Hepatocyte (in vitro differentiated cells): ENCODE data around the gene SLC35E2B. TPM values are rescaled to one million over a fixed set of nuclear protein-coding genes. Genes with fewer than 3 reads are reported as not detected.
"Not testable (repeated sequence)": the region's sequence is repeated elsewhere in the genome, so short reads cannot be mapped to it uniquely, and the experiment has no call there.

Source experiments
- DNase-seq: peaks from one replicate; pipeline ENCODE4 v3.0.0-alpha.2; 2016; ENCODE audit warnings: low spot score
- H2AFZ ChIP-seq: fragments of 200-600 bp; sonication (generic); 2 replicates; pipeline ENCODE4 v1.6.0; 2016; ENCODE audit warnings: antibody characterized with exemption, mild to moderate bottlenecking
- H3K27ac ChIP-seq: fragments of 200-600 bp; sonication (generic); 2 replicates; pipeline ENCODE4 v1.5.1; 2016; ENCODE audit warnings: mild to moderate bottlenecking
- H3K27me3 ChIP-seq: fragments of 200-600 bp; sonication (generic); 2 replicates; pipeline ENCODE4 v1.6.1; 2016
- H3K36me3 ChIP-seq: fragments of 200-600 bp; sonication (generic); replicated peaks from 2 replicates; pipeline ENCODE4 v1.5.1; 2016; ENCODE audit warnings: low read depth; ENCODE audit not compliant: insufficient read depth
- H3K4me1 ChIP-seq: fragments of 200-600 bp; sonication (generic); 2 replicates; pipeline ENCODE4 v1.5.1; 2016; ENCODE audit warnings: mild to moderate bottlenecking, moderate library complexity; ENCODE audit not compliant: insufficient read depth
- H3K4me2 ChIP-seq: fragments of 200-600 bp; sonication (generic); 2 replicates; pipeline ENCODE4 v1.6.0; 2016
- H3K4me3 ChIP-seq: fragments of 200-600 bp; sonication (generic); 2 replicates; pipeline ENCODE4 v1.5.1; 2016; ENCODE audit warnings: mild to moderate bottlenecking
- H3K79me2 ChIP-seq: fragments of 200-600 bp; sonication (generic); 2 replicates; pipeline ENCODE4 v1.6.0; 2017; ENCODE audit warnings: mild to moderate bottlenecking
- H3K9me2 ChIP-seq: fragments of 200-600 bp; sonication (generic); replicated peaks from 2 replicates; pipeline ENCODE4 v1.6.0; 2017; ENCODE audit warnings: mild to moderate bottlenecking; ENCODE audit not compliant: insufficient read depth
- H3K9me3 ChIP-seq: fragments of 200-600 bp; sonication (generic); 2 replicates; pipeline ENCODE4 v1.5.1; 2016; ENCODE audit warnings: low read depth, mild to moderate bottlenecking
- H4K20me1 ChIP-seq: fragments of 200-600 bp; sonication (generic); 2 replicates; pipeline ENCODE4 v1.6.0; 2016; ENCODE audit warnings: mild to moderate bottlenecking; ENCODE audit not compliant: insufficient read depth, poor library complexity, severe bottlenecking
- CTCF ChIP-seq: fragments of 200-600 bp; sonication (generic); IDR thresholded peaks from 2 replicates; pipeline ENCODE4 v1.5.1; 2016; ENCODE audit warnings: antibody characterized with exemption, mild to moderate bottlenecking; ENCODE audit not compliant: poor library complexity
- EZH2 ChIP-seq: fragments of 200-600 bp; sonication (generic); IDR thresholded peaks from 2 replicates; pipeline ENCODE4 v1.6.1; 2016; ENCODE audit warnings: antibody characterized with exemption, mild to moderate bottlenecking, borderline replicate concordance
- EZH2phosphoT487 ChIP-seq: fragments of 200-600 bp; sonication (generic); IDR thresholded peaks from one replicate; pipeline ENCODE4 v1.6.1; 2018; ENCODE audit warnings: antibody characterized with exemption, mild to moderate bottlenecking, low read depth, moderate library complexity; ENCODE audit not compliant: unreplicated experiment, severe bottlenecking
- WGBS: methylation state at CpG from one replicate; pipeline ENCODE4 v1.1.6; 2016; ENCODE audit warnings: low lambda C conversion rate; ENCODE audit errors: missing lambda C conversion rate; 5-methylcytosine and 5-hydroxymethylcytosine counted together
- polyA plus RNA-seq: library from polyadenylated mRNA; unstranded; fragments of >200 nt; fragmentation: Nextera tagmentation; extraction: Ambion mirVana; gene quantifications from 2 replicates; pipeline ENCODE4 v1.2.1, GENCODE V29; 2016
- total RNA-seq: library from RNA; depleted of rRNA; stranded (reverse); fragments of >200 nt; gene quantifications from 2 replicates; pipeline ENCODE4 v1.2.3, GENCODE V29; 2014

Gene SLC35E2B
- total and polyA plus RNA-seq, 2 experiments from 2014 or later = 29.2 to 46.7 TPM

- no peak for DNase-seq
- H4K20me1 ChIP-seq = no peaks in the 10 kb centered on the region
- H3K9me3 ChIP-seq = no peaks in the 10 kb centered on the region
Measured at GRCh38 chr1:1730870-1731269, 38.3 kb upstream of the SLC35E2B start.

GRCh38 chr1:1730230-1730629 lies 37.6 kb upstream of the SLC35E2B start:
- not testable (repeated sequence) for H4K20me1 ChIP-seq, H2AFZ ChIP-seq, H3K36me3 ChIP-seq, H3K4me3 ChIP-seq, H3K79me2 ChIP-seq, H3K9me2 ChIP-seq, DNase-seq, H3K27me3 ChIP-seq, H3K9me3 ChIP-seq, H3K27ac ChIP-seq, H3K4me2 ChIP-seq, H3K4me1 ChIP-seq
- 93% methylated on average over 5 of the region's 13 CpGs for WGBS

More at GRCh38 chr1:1730870-1731269, 38.3 kb upstream of the SLC35E2B start:
- Histone ChIP-seq H3K4me3 (no peak overlapping the region), H3K79me2 (peaks cover 3% of the 10 kb centered on the region), H3K4me1 (no peaks in the 10 kb centered on the region), H2AFZ (no peak overlapping the region), H3K36me3 (no peaks in the 10 kb centered on the region), H3K27me3 (no peaks in the 10 kb centered on the region), H3K9me2 (no peaks in the 10 kb centered on the region), H3K4me2 (no peak overlapping the region), H3K27ac (no peak overlapping the region)
- WGBS = 94% methylated on average over 17 of the region's 17 CpGs
- TF ChIP-seq CTCF = no peak
- TF ChIP-seq EZH2phosphoT487 = no peak
- TF ChIP-seq EZH2 = no peak

- not testable (repeated sequence) for H3K79me2 ChIP-seq, H2AFZ ChIP-seq, H3K4me1 ChIP-seq, H3K27me3 ChIP-seq, DNase-seq, H3K9me2 ChIP-seq, H4K20me1 ChIP-seq, H3K4me2 ChIP-seq, H3K4me3 ChIP-seq, H3K36me3 ChIP-seq, H3K9me3 ChIP-seq
- 91% methylated on average over 15 of the region's 18 CpGs for WGBS
- H3K27ac ChIP-seq = peak overlapping the region; percentile 79
Measured at GRCh38 chr1:1729116-1729816, 36.7 kb upstream of the SLC35E2B start.

GRCh38 chr1:1728308-1729005 lies 35.9 kb upstream of the SLC35E2B start:
- H3K4me2 ChIP-seq, H3K4me3 ChIP-seq, H2AFZ ChIP-seq, H3K4me1 ChIP-seq, DNase-seq, H3K9me3 ChIP-seq, H3K27me3 ChIP-seq, H3K79me2 ChIP-seq, H4K20me1 ChIP-seq, H3K9me2 ChIP-seq, H3K36me3 ChIP-seq: not testable (repeated sequence)
- H3K27ac ChIP-seq = peak overlapping the region; percentile 79
- 71% methylated on average over 14 of the region's 14 CpGs for WGBS

GRCh38 chr1:1727131-1727651 lies 34.6 kb upstream of the SLC35E2B start:
- not testable (repeated sequence) for H2AFZ ChIP-seq, DNase-seq, H3K9me2 ChIP-seq, H3K27me3 ChIP-seq, H3K4me3 ChIP-seq, H3K4me2 ChIP-seq, H4K20me1 ChIP-seq, H3K9me3 ChIP-seq, H3K79me2 ChIP-seq, H3K4me1 ChIP-seq, H3K27ac ChIP-seq, H3K36me3 ChIP-seq
- 87% methylated on average over 11 of the region's 12 CpGs for WGBS

GRCh38 chr1:1726088-1726487 lies 33.5 kb upstream of the SLC35E2B start:
- H3K4me2 ChIP-seq, H3K36me3 ChIP-seq, DNase-seq, H3K9me2 ChIP-seq, H4K20me1 ChIP-seq, H2AFZ ChIP-seq, H3K4me1 ChIP-seq, H3K79me2 ChIP-seq, H3K4me3 ChIP-seq, H3K9me3 ChIP-seq, H3K27ac ChIP-seq, H3K27me3 ChIP-seq: not testable (repeated sequence)
- WGBS = 98% methylated on average over 17 of the region's 17 CpGs
